DOHH2 (cell line): Measurements from ENCODE around the gene SIRT3.

ENCODE experiments used
- EZH2phosphoT487 ChIP-seq: fragments of 200-600 bp; sonication (generic); IDR thresholded peaks from 2 replicates; pipeline ENCODE4 v1.6.1; 2017; ENCODE audit warnings: borderline replicate concordance, mild to moderate bottlenecking, antibody characterized with exemption, low read length, moderate library complexity, mixed read lengths
- TF ChIP-seq, protein P1 (sequence below): fragments of 200-600 bp; sonication (generic); IDR thresholded peaks from one replicate; pipeline ENCODE4 v1.5.1; 2014; ENCODE audit warnings: antibody characterized with exemption, mild to moderate bottlenecking, low read depth, low read length; ENCODE audit not compliant: poor library complexity, severe bottlenecking

DNA sequence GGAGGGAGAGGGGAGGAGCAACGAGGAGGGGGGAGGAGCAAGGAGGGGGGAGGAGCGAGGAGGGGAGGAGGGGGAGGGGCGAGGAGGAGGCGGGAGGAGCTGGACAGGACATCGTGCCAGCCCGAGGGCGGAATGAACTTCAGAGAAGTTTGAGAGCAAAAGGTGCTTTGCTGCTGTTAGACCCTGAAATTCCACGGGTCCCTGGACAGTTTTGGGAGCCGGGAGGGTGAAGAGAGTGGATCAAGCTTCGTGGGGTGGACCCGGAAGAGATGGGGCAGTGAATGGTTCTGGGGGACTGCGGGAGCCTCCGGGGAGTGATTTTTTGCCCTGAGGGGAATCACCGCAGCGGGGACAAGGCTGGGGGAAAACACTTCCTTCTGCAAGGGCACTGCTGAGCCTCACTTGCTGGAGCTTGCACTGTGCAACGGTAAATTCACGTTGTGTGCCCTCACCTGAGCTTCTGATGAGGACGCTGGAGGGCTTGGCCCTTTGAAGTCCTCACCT, 31.4 kb upstream of the SIRT3 start:
- TF ChIP-seq, protein P1, sequence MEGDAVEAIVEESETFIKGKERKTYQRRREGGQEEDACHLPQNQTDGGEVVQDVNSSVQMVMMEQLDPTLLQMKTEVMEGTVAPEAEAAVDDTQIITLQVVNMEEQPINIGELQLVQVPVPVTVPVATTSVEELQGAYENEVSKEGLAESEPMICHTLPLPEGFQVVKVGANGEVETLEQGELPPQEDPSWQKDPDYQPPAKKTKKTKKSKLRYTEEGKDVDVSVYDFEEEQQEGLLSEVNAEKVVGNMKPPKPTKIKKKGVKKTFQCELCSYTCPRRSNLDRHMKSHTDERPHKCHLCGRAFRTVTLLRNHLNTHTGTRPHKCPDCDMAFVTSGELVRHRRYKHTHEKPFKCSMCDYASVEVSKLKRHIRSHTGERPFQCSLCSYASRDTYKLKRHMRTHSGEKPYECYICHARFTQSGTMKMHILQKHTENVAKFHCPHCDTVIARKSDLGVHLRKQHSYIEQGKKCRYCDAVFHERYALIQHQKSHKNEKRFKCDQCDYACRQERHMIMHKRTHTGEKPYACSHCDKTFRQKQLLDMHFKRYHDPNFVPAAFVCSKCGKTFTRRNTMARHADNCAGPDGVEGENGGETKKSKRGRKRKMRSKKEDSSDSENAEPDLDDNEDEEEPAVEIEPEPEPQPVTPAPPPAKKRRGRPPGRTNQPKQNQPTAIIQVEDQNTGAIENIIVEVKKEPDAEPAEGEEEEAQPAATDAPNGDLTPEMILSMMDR, result no peak
- TF ChIP-seq EZH2phosphoT487, result no peak
